Measurements from ENCODE around the gene RFC2. TPM values are rescaled to one million over a fixed set of nuclear protein-coding genes. Genes with fewer than 3 reads are reported as not detected.
"Not testable (repeated sequence)": the region's sequence is repeated elsewhere in the genome, so short reads cannot be mapped to it uniquely, and the experiment has no call there.

The RFC2 gene
- total RNA-seq, 4 donors from 2014 or later = 12.5 to 37.9 (median 22.4) TPM

- Histone ChIP-seq H3K36me3 (no peaks in the 10 kb centered on the region), H3K4me1 (peaks cover 4 to 29% (median 9%) of the 10 kb centered on the region in 3 donors), H3K4me3 (no peak overlapping the region), H3K27me3 (no peaks in the 10 kb centered on the region), H3K27ac (no peak overlapping the region), H3K9me3 (no peaks in the 10 kb centered on the region)
- TF ChIP-seq CTCF (IDR thresholded peaks at IDR 0.05) = no peak
- no peak for TF ChIP-seq POLR2A (IDR thresholded peaks at IDR 0.05)
- intact Hi-C loops (cut with DNase I) = no loop called here
- no peak for DNase-seq
- WGBS, 2 donors = 40 to 58% methylated on average over 3 to 7 of the region's 9 CpGs
Observed at GRCh38 chr7:74258639-74259038, 4.4 kb upstream of the RFC2 start.

GRCh38 chr7:74256491-74257408 lies 2.6 kb upstream of the RFC2 start:
- no peaks in the 10 kb centered on the region for H3K27me3 ChIP-seq
- WGBS, 2 donors = 72 to 75% methylated on average over 12 of the region's 12 CpGs
- TF ChIP-seq CTCF (IDR thresholded peaks at IDR 0.05) = no peak
- TF ChIP-seq POLR2A (IDR thresholded peaks at IDR 0.05) = no peak
- peaks cover 13 to 43% (median 17%) of the 10 kb centered on the region in 3 donors for H3K4me1 ChIP-seq
- intact Hi-C loops (cut with DNase I) = no loop called here
- peaks cover 0 to 5% (median 0%) of the 10 kb centered on the region in 3 donors for H3K36me3 ChIP-seq
- H3K9me3 ChIP-seq = no peaks in the 10 kb centered on the region
- no peak overlapping the region for H3K4me3 ChIP-seq
- no peak for DNase-seq
- H3K27ac ChIP-seq = peak overlapping the region in 3 of 4 donors; percentile 1 to 97 (median 27)

GRCh38 chr7:74255461-74255860 lies 1.3 kb upstream of the RFC2 start:
- Histone ChIP-seq H3K4me1 (peaks cover 13 to 43% (median 17%) of the 10 kb centered on the region in 3 donors), H3K27ac (peak overlapping the region in 3 of 4 donors; percentile 93 to 97 (median 95)), H3K4me3 (peak overlapping the region in 2 of 4 donors; percentile 78 to 82), H3K36me3 (peaks cover 0 to 18% (median 0%) of the 10 kb centered on the region in 3 donors)
- DNase-seq; H3K9me3 ChIP-seq; H3K27me3 ChIP-seq; intact Hi-C loops (cut with DNase I): not testable (repeated sequence)
- WGBS, 2 donors = 87 to 90% methylated on average over 6 of the region's 6 CpGs

- TF ChIP-seq POLR2A (IDR thresholded peaks at IDR 0.05) = no peak
- TF ChIP-seq CTCF (IDR thresholded peaks at IDR 0.05) = no peak
Observed at GRCh38 chr7:74254858-74255379, 720 bp upstream of the RFC2 start.

GRCh38 chr7:74253835-74254128 lies 417 bp downstream of the RFC2 start:
- Histone ChIP-seq H3K9me3 (no peaks in the 10 kb centered on the region), H3K4me3 (peak overlapping the region; percentile 43 to 82 (median 80)), H3K27me3 (no peaks in the 10 kb centered on the region), H3K36me3 (peaks cover 0 to 35% (median 0%) of the 10 kb centered on the region in 3 donors), H3K4me1 (peaks cover 13 to 43% (median 17%) of the 10 kb centered on the region in 3 donors), H3K27ac (peak overlapping the region; percentile 82 to 97 (median 94))
- DNase-seq = no peak
- TF ChIP-seq CTCF (IDR thresholded peaks at IDR 0.05) = no peak
- TF ChIP-seq POLR2A (IDR thresholded peaks at IDR 0.05) = no peak
- intact Hi-C loops (cut with DNase I) = no loop called here
- WGBS, 2 donors = 0 to 1% methylated on average over 9 to 10 of the region's 10 CpGs

More at GRCh38 chr7:74254858-74255379, 720 bp upstream of the RFC2 start:
- H3K4me1 ChIP-seq = peaks cover 13 to 43% (median 17%) of the 10 kb centered on the region in 3 donors
- H3K27ac ChIP-seq = peak overlapping the region; percentile 82 to 97 (median 94)
- peaks cover 0 to 24% (median 0%) of the 10 kb centered on the region in 3 donors for H3K36me3 ChIP-seq
- no peaks in the 10 kb centered on the region for H3K9me3 ChIP-seq
- WGBS, 2 donors = 16 to 22% methylated on average over 13 to 15 of the region's 20 CpGs
- no peak for DNase-seq
- peak overlapping the region; percentile 43 to 82 (median 80) for H3K4me3 ChIP-seq
- no peaks in the 10 kb centered on the region for H3K27me3 ChIP-seq
- intact Hi-C loops (cut with DNase I) = no loop called here
